Parathyroid adenoma (tissue), 2 donors: ENCODE measurements around the gene P2RX6.

ENCODE experiments used
- H2AFZ ChIP-seq: fragments of 300-600 bp; sonication (generic); one replicate; pipeline ENCODE4 v1.7.0; 2017; ENCODE audit warnings: antibody characterized with exemption, mild to moderate bottlenecking
- H3K27ac ChIP-seq: fragments of 300-600 bp; sonication (generic); one replicate; pipeline ENCODE4 v1.7.0; 2017
- H3K27me3 ChIP-seq: fragments of 300-600 bp; sonication (generic); one replicate; pipeline ENCODE4 v1.7.0; 2017; ENCODE audit warnings: low read length; ENCODE audit not compliant: control insufficient read depth, insufficient read depth
- H3K36me3 ChIP-seq: fragments of 300-600 bp; sonication (generic); one replicate; pipeline ENCODE4 v1.7.0; 2017; ENCODE audit warnings: low read length; ENCODE audit not compliant: control insufficient read depth, insufficient read depth
- H3K4me1 ChIP-seq: fragments of 300-600 bp; sonication (generic); one replicate; pipeline ENCODE4 v1.7.0; 2017; ENCODE audit warnings: control low read depth
- H3K4me2 ChIP-seq: fragments of 300-600 bp; sonication (generic); one replicate; pipeline ENCODE4 v1.7.0; 2017; ENCODE audit warnings: low read length
- H3K4me3 ChIP-seq: fragments of 300-600 bp; sonication (generic); one replicate; pipeline ENCODE4 v1.7.0; 2017; ENCODE audit warnings: low read depth, low read length
- H3K79me2 ChIP-seq: fragments of 300-600 bp; sonication (generic); one replicate; pipeline ENCODE4 v1.7.0; 2017; ENCODE audit warnings: control low read depth
- H3K9ac ChIP-seq: fragments of 300-600 bp; sonication (generic); one replicate; pipeline ENCODE4 v1.7.0; 2017; ENCODE audit warnings: mild to moderate bottlenecking
- H3K9me3 ChIP-seq: fragments of 300-600 bp; sonication (generic); one replicate; pipeline ENCODE4 v1.7.0; 2017; ENCODE audit warnings: low read length; ENCODE audit not compliant: control insufficient read depth
- CTCF ChIP-seq: fragments of 300-600 bp; sonication (generic); IDR thresholded peaks from one replicate; pipeline ENCODE4 v1.7.0; 2017; ENCODE audit warnings: antibody characterized with exemption, mild to moderate bottlenecking
- donor health status: primary hyperparathyroidism.

The P2RX6 gene

GRCh38 chr22:21014726-21015465, at the start of gene P2RX6:
Gene P2RX6 (plus strand): TSS chr22:21015165. CDS start chr22:21015175, 10 bp downstream.
- Histone ChIP-seq H3K79me2 (no peaks in the 10 kb centered on the region), H3K9ac (no peak within 1 kb of the TSS)

GRCh38 chr22:20965888-20966855, 48.8 kb upstream of the P2RX6 start:
- Histone ChIP-seq H3K27ac (no peak overlapping the region), H3K9ac (no peak overlapping the region), H3K4me1 (no peaks in the 10 kb centered on the region)

More at GRCh38 chr22:21014726-21015465, at the start of gene P2RX6:
- Histone ChIP-seq H3K4me1 (no peaks in the 10 kb centered on the region), H3K27me3 (no peaks in the 10 kb centered on the region), H3K36me3 (no peaks in the 10 kb centered on the region), H3K4me3 (peak within 1 kb of the TSS; percentile 55), H3K27ac (peak within 1 kb of the TSS; percentile 2), H3K4me2 (peak within 1 kb of the TSS; percentile 66), H2AFZ (peak within 1 kb of the TSS; percentile 74), H3K9me3 (no peaks in the 10 kb centered on the region)
- no peak for TF ChIP-seq CTCF

GRCh38 chr22:20966883-20967696, 47.9 kb upstream of the P2RX6 start, which contains the start of gene AIFM3:
Gene AIFM3 (plus strand): TSS chr22:20967255. CDS start chr22:20967945, 690 bp downstream.
- H3K9ac ChIP-seq, result no peak within 1 kb of the TSS
- no peaks in the 10 kb centered on the region for H3K4me1 ChIP-seq
- H3K27me3 ChIP-seq, result no peaks in the 10 kb centered on the region
- no peak for TF ChIP-seq CTCF
- H3K36me3 ChIP-seq, result no peaks in the 10 kb centered on the region
- no peak within 1 kb of the TSS for H2AFZ ChIP-seq
- H3K79me2 ChIP-seq, result no peaks in the 10 kb centered on the region
- no peaks in the 10 kb centered on the region for H3K9me3 ChIP-seq
- H3K4me3 ChIP-seq, result no peak within 1 kb of the TSS
- H3K4me2 ChIP-seq, result no peak within 1 kb of the TSS
- H3K27ac ChIP-seq, result no peak within 1 kb of the TSS

More at GRCh38 chr22:20965888-20966855, 48.8 kb upstream of the P2RX6 start:
- H3K36me3 ChIP-seq, result no peaks in the 10 kb centered on the region
- no peak for TF ChIP-seq CTCF
- H2AFZ ChIP-seq, result no peak overlapping the region
- no peak overlapping the region for H3K4me3 ChIP-seq
- no peaks in the 10 kb centered on the region for H3K27me3 ChIP-seq
- no peaks in the 10 kb centered on the region for H3K79me2 ChIP-seq
- no peak overlapping the region for H3K4me2 ChIP-seq
- no peaks in the 10 kb centered on the region for H3K9me3 ChIP-seq

GRCh38 chr22:20967697-20968211, 47.2 kb upstream of the P2RX6 start:
- Histone ChIP-seq H3K4me2 (no peak overlapping the region), H3K9ac (no peak overlapping the region), H3K79me2 (no peaks in the 10 kb centered on the region), H2AFZ (no peak overlapping the region), H3K36me3 (no peaks in the 10 kb centered on the region), H3K9me3 (no peaks in the 10 kb centered on the region), H3K27ac (no peak overlapping the region), H3K27me3 (no peaks in the 10 kb centered on the region), H3K4me3 (no peak overlapping the region), H3K4me1 (no peaks in the 10 kb centered on the region)
- no peak for TF ChIP-seq CTCF
